NCI-H1930 (cell line): ENCODE results near the gene RIMBP2.

Experiments used
- DNase-seq, 2 experiments: peaks; one replicate each; lab custom pipeline; 2025; lab: John Stamatoyannopoulos, UW

The RIMBP2 gene

DNA sequence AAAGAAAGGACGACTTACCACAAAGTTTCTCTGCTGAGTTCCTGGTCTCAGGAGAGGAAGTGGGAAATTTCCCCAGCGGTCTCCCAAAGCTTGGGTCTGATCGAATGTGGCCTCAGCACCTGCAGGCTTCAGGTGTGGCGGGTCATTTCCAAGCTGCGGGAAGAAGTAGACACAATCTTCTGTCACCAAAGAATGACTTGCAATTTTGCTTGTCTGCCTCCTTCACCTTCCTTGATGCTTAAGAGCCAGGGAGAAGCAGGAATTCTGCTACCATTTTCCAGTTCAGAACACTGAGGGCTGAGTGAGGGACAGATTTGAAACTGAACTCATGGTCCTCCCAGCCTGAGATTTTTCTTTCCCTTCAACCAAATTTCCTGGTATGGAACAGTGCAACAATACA, 87.8 kb downstream of the RIMBP2 start:
- no peak for DNase-seq

GRCh38 chr12:130627175-130627574, 88.9 kb downstream of the RIMBP2 start:
- no peak for DNase-seq

DNA sequence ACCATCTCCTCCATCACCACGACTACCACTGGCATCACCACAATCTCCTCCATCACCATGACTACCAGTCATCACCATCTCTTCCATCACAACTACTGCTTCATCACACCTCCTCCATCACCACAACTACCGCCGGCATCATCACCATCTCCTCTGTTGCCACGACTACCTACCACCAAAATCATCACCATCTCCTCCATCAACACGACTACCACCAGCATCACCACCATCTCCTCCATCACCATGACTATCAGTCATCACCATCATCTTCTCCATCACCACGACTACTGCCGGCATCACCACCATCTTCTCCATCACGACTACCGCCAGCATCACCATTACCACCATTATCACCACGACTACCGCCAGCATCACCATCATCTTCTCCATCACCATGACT, 89.5 kb downstream of the RIMBP2 start:
- DNase-seq = no peak

DNA sequence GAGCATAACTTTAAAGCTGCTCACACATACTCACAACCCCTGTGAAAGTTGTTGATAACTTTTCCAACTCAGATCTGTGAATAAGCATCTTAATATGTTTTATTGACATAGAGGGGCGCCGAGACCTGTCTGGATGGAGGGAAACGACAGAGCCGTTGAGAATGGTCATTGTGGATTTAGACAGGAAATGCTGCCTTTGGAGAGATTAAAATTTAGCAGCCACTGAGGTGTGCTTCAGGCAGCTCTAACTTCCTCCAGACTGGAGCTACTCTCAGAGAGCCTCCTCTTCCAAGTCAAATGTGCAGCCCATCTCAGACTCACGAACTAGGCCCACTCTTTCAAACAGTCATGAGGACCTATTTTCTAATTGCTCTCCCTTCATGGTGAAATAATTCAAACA, 90.9 kb downstream of the RIMBP2 start:
- no peak for DNase-seq

DNA sequence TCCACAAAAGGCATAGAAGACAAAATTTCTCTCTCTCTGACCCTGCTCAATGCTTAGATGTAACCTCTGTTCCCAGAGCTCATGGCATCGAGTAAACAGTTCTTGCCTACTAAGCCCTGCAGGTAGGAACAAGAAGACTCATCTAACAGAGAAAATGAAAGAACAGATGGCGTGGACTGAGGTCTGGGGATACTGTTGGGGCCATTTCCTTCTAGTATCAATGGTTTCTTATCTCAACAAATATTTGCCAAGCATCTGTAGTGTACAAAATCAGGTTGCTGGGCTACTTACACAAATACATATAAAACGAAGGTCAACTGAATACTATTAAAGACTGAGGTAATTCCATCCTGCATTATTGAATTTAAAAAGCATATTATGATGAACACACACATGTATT, 93.3 kb downstream of the RIMBP2 start:
- DNase-seq = no peak

- DNase-seq = no peak
Observed at GRCh38 chr12:130621696-130622298, 94.3 kb downstream of the RIMBP2 start.

GRCh38 chr12:130620756-130621155, 95.3 kb downstream of the RIMBP2 start:
- DNase-seq = no peak

DNA sequence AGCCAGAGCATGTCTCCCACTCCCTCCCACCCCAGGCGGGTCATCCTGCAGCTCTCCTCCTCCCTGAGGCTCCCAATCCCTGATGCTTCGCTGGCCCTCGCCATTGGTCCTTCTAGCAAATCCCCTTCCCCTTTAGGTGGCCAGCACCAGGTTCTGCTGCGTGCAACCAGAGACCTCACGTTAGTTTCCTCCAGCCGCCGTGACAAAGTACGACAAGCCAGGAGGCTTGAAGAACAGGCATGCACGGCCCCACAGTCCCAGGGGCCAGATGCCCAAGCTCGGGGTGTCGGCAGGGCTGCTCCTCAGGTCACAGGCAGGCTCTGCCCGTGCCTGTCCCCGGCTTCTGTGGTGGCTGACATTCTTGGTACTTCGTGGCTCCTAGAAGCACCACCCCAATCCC, 95.8 kb downstream of the RIMBP2 start:
- DNase-seq = no peak

GRCh38 chr12:130619385-130620001, 96.6 kb downstream of the RIMBP2 start:
- DNase-seq = no peak

DNA sequence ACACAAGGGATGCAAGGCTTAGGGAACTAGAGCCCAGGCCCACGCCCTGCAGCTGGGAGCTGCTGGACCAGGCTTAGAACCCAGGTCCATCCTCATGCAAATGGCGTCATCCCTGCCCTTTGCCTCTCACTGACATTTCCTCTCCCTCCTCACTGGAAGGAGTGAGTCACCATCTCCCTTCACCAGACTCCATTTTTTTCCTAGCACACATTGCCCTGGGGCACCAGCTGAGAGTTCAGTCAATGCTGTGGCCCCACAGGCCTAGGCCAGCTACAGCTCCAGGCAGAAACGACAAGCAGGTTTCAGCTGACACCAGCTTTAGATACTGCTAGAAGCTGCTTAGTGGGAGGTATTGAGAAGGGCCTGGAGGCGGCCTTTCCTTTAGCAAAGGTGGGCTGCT, 98.9 kb downstream of the RIMBP2 start:
- DNase-seq = no peak

DNA sequence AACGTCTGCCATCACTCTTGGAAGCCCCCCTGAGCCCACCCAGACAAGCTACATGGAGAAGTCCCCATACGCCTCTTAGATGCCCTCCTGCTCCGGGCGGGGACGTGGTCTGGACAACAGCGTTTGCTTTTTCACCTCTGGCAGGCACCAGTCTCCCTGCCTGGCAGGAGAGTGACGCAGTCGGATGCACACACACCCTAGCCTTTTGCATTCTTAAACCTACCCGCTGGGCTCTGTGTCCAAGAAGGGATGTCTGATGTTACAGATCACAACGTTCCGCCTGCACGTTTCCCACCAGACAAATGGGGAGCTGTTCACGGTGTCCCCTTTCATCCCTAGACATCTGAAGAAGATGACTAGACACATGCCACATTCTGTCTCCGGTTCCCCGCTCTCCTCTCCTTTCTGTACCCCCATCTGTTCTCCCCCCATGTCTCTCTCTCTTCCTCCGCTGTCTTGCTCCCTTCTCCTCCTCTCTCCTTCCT, 100.2 kb downstream of the RIMBP2 start:
- no peak for DNase-seq

DNA sequence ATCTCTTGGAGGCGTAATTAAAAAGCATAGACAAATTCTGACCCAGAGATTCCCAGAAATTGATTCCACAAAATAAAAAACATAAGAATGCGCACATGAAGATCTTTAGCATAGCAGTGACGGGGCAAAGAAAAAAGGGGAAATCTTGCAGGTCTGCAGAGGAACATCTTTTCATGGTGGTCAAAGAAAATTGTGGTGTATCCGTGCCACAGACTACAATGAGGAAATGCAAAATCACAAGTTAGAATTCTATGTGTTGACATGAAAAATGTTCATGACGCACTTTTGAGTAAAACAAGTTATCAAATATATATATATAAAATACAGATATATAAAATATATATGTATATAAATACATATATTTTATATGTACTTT, 101.6 kb downstream of the RIMBP2 start:
- no peak for DNase-seq

- DNase-seq = no peak
Observed at GRCh38 chr12:130613831-130614529, 102.1 kb downstream of the RIMBP2 start.

- no peak for DNase-seq
Observed at GRCh38 chr12:130613131-130613530, 103.0 kb downstream of the RIMBP2 start.

DNA sequence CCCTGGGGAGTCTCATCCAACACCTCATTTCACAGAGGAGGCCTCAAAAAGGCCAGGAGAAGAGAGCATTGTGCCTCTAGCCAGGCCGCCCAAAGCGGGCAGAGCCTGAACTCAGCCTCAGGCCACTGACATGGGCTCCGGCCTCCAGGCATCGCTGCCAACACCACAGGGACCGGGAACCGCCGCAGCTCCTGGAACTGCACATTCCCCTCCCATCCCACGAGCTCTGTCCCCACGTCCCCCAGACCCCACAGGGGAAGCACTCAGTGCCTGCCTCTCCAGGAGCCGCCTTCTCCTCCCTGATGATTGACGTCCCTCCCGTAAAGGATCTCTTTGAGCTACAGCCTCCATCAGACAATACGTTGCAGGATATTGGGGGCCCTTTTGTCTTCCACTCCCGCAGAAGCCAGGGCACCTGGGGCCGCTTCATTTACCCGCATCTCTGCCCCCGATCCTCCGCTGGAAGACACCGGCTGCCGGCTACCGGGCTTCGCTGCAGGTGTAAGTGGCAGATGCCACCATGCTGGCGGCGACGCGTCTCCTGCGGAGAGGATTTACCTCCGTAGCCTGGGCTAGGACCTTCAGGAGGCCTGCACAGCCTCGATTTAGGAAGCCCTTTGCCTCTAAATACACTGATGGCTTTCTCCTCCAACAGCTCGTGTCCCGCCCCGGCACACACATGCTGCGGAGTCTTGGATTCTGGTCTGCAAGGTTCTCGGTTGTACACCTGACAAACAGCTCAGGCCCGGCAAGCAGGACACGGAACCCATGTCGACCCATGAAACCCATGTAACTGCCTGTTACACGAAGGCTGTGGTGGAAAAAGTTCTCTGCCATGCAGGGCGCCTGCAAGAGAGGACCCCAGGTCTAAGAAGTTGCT, 104.8 kb downstream of the RIMBP2 start:
- DNase-seq = no peak

DNA sequence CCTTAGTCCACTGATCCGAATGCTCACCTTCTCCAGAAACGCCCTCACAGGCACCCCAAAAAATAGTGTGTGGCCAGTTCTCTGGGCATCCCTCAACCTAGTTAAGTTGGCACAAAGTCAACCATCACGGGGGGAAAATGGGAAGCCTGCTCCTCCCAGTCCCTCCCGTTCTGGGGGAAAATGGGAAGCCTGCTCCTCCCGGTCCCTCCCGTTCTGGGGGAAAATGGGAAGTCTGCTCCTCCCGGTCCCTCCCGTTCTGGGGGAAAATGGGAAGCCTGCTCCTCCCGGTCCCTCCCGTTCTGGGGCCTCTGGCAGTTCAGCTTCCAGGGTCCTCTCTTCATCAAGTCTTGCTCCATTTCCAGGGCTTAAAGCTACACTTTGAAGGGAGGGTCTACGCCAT, 106.1 kb downstream of the RIMBP2 start:
- DNase-seq = no peak

DNA sequence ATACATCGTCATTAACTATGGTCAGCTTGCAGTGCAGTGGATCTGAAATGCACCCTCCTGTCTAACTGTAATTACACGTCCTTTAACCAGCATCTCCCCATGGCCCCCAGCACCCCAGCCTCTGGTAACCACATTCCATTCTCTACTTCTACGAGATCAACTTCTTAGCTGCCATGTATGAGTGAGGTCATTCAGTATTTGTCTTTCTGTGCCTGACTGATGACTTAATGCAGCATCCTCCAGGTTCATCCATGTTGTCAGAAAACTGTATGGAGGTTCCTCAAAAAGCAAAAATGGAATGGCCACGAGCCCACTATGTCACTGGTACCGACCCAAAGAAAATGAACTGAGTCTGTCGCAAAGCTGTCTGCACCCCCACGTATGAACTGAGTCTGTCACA, 107.3 kb downstream of the RIMBP2 start:
- no peak for DNase-seq

GRCh38 chr12:130608132-130608531, 108.0 kb downstream of the RIMBP2 start:
- DNase-seq = no peak

DNA sequence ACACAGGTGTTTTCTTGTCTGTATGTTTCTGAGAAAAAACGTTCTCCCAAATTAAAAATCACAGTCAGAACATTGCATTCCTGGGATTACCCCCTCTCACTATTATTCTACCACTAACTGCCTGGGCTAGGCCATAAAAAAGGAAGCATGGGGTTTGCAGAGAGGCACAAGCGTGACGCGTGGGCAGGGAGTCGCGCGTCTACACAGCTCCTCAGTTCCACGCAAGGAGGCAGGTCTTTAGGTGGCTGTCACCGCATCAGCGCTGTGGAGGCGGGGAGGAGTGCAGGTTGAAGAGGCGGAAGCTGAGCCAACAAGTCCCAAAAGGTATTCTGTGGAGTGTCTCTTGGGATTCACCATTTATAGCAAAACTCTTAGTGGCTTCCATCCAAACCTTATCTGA, 109.9 kb downstream of the RIMBP2 start:
- DNase-seq = no peak

GRCh38 chr12:130603396-130603965, 112.6 kb downstream of the RIMBP2 start:
- DNase-seq = no peak

GRCh38 chr12:130602251-130602650, 113.8 kb downstream of the RIMBP2 start:
- no peak for DNase-seq

DNA sequence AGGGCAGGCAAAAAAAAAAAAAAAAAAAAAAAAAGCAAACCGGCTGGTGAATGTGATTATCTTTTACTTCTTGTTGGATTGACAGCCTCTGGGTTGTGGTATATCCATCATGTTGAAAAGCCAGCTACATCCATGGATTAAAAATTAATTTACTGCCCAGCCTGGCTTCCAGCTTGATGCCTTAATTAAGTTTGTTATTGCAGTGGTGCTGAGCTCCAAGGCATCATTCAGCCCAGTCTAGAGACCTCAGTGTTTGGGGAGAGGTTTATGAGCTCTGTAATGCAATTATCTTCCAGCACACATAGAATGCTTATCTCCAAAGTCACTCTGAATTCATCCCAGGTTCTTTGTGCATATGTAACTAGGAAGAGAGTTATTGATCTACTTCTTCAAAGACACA, 114.8 kb downstream of the RIMBP2 start:
- DNase-seq = no peak
